B cell (primary cell): ENCODE measurements around the gene TMEM119. TPM values are rescaled to one million over a fixed set of nuclear protein-coding genes. Genes with fewer than 3 reads are reported as not detected.
A peak's percentile ranks its signal among the peaks of the same experiment; 100 is the strongest.

Source experiments
- ATAC-seq: fragments of 200-7000 bp; cut with Tn5 transposase; one replicate; pipeline ENCODE4 v1.10.0; 2021; ENCODE audit warnings: low read depth, mild to moderate bottlenecking, moderate number of reproducible peaks, moderate library complexity
- CTCF ChIA-PET: fragments of 350-600 bp; sonication (Branson Sonifier 250); formaldehyde crosslinking; loops from one replicate; lab custom pipeline; 2021; ENCODE audit warnings: antibody characterized with exemption, inconsistent platforms; lab: Charles Lee
- POLR2A ChIA-PET: fragments of 350-600 bp; sonication (Branson Sonifier 250); formaldehyde crosslinking; loops from one replicate; lab custom pipeline; 2021; ENCODE audit warnings: antibody characterized with exemption; lab: Charles Lee
- DNase-seq: peaks from one replicate; pipeline ENCODE4 v3.0.0; 2013
- H2AFZ ChIP-seq: 2 replicates; pipeline ENCODE4 v1.6.1; 2012; ENCODE audit warnings: mild to moderate bottlenecking, low read depth, low read length; ENCODE audit not compliant: insufficient read depth, poor library complexity, severe bottlenecking
- H3K27ac ChIP-seq, 2 donors: 1 replicate in 1 of 2; 2 replicates in 1 of 2; pipeline ENCODE4 v1.5.1; 2012 to 2013; ENCODE audit warnings: low read length in 2 of 2, mild to moderate bottlenecking in 2 of 2, moderate library complexity in 1 of 2
- H3K27me3 ChIP-seq, 4 experiments: fragments of 200-600 bp in 1 of 4; sonication (generic) in 1 of 4; replicated peaks in 1 of 4; 1 replicate in 2 of 4; 2 replicates in 2 of 4; pipeline versions ENCODE4 v1.6.1 to v1.7.0; 2013 to 2016; ENCODE audit warnings: low read length in 3 of 4, mild to moderate bottlenecking in 2 of 4, mixed read lengths in 1 of 4, moderate library complexity in 1 of 4; ENCODE audit not compliant: insufficient read depth in 4 of 4, control insufficient read depth in 3 of 4; ENCODE audit errors: control extremely low read depth in 1 of 4
- H3K36me3 ChIP-seq, 2 experiments: replicated peaks in 1 of 2; 1 replicate in 1 of 2; 2 replicates in 1 of 2; pipeline versions ENCODE4 v1.6.1 to v1.7.1; 2013; ENCODE audit warnings: low read length in 1 of 2; ENCODE audit not compliant: insufficient read depth in 2 of 2, control insufficient read depth in 1 of 2; ENCODE audit errors: control extremely low read depth in 1 of 2, extremely low read depth in 1 of 2
- H3K4me1 ChIP-seq, 2 donors: fragments of 200-600 bp in 1 of 2; sonication (generic) in 1 of 2; 1 replicate in 1 of 2; 2 replicates in 1 of 2; pipeline versions ENCODE4 v1.5.1 to v1.6.1; 2013 to 2017; ENCODE audit warnings: low read length in 2 of 2; ENCODE audit not compliant: control insufficient read depth in 2 of 2, insufficient read depth in 2 of 2
- H3K4me2 ChIP-seq: replicated peaks from 2 replicates; pipeline ENCODE3; 2012; ENCODE audit warnings: mild to moderate bottlenecking, low read depth, low read length; ENCODE audit not compliant: poor library complexity, severe bottlenecking
- H3K4me3 ChIP-seq, 5 experiments: fragments of 200-600 bp in 1 of 5; sonication (generic) in 1 of 5; 1 replicate in 3 of 5; 2 replicates in 2 of 5; pipeline versions ENCODE4 v1.5.1 to v1.7.0; 2011 to 2016; ENCODE audit warnings: low read length in 4 of 5, mild to moderate bottlenecking in 4 of 5, low read depth in 2 of 5, control low read depth in 1 of 5, moderate library complexity in 1 of 5; ENCODE audit not compliant: insufficient read depth in 1 of 5; ENCODE audit errors: control extremely low read depth in 1 of 5, extremely low read depth in 1 of 5
- H3K79me2 ChIP-seq: fragments of 200-600 bp; sonication (generic); one replicate; pipeline ENCODE4 v1.6.0; 2016; ENCODE audit warnings: low read length; ENCODE audit not compliant: control insufficient read depth, insufficient read depth
- H3K9ac ChIP-seq: fragments of 200-600 bp; sonication (generic); 2 replicates; pipeline ENCODE4 v1.6.1; 2017; ENCODE audit warnings: mild to moderate bottlenecking, low read length, moderate library complexity
- H3K9me3 ChIP-seq, 3 donors: one replicate each; pipeline versions ENCODE4 v1.6.1 to v1.7.1; 2013; ENCODE audit warnings: low read length in 2 of 3; ENCODE audit not compliant: control insufficient read depth in 2 of 3, insufficient read depth in 1 of 3; ENCODE audit errors: control extremely low read depth in 1 of 3
- H4K20me1 ChIP-seq: 2 replicates; pipeline ENCODE4 v1.6.0; 2012; ENCODE audit warnings: mild to moderate bottlenecking, low read length; ENCODE audit not compliant: insufficient read depth, control insufficient read depth, poor library complexity, severe bottlenecking
- H3K27ac Mint-ChIP-seq: one replicate; pipeline ENCODE4 v1.8.0; 2021; ENCODE audit warnings: mixed read lengths
- H3K27me3 Mint-ChIP-seq: one replicate; pipeline ENCODE4 v1.8.0; 2021; ENCODE audit warnings: mixed read lengths
- H3K4me1 Mint-ChIP-seq: one replicate; pipeline ENCODE4 v1.8.0; 2021; ENCODE audit warnings: mixed read lengths
- H3K4me3 Mint-ChIP-seq: one replicate; pipeline ENCODE4 v1.8.0; 2021; ENCODE audit warnings: mixed read lengths
- H3K9me3 Mint-ChIP-seq: one replicate; pipeline ENCODE4 v1.8.0; 2022; ENCODE audit warnings: mixed read lengths; ENCODE audit not compliant: insufficient read depth
- CTCF ChIP-seq: fragments of 200-600 bp; IDR thresholded peaks from one replicate; pipeline ENCODE4 v1.8.0; 2022; ENCODE audit warnings: antibody characterized with exemption, mild to moderate bottlenecking
- EZH2 ChIP-seq: IDR thresholded peaks from 2 replicates; pipeline ENCODE4 v1.6.1; 2012; ENCODE audit warnings: borderline replicate concordance, low read depth, mild to moderate bottlenecking, moderate library complexity, low read length; ENCODE audit not compliant: insufficient read depth, poor library complexity, severe bottlenecking
- WGBS: methylation state at CpG from one replicate; pipeline ENCODE4 v1.1.5; 2013; ENCODE audit warnings: missing lambda C conversion rate; ENCODE audit not compliant: insufficient coverage; 5-methylcytosine and 5-hydroxymethylcytosine counted together
- intact Hi-C: fragments of 100-400 bp; cut with micrococcal nuclease; formaldehyde crosslinking; loops from one replicate; pipeline ENCODE4 v1.10.0; 2022
- polyA plus RNA-seq: library from polyadenylated mRNA; depleted of rRNA; stranded (reverse); fragments of >200 nt; gene quantifications from 2 replicates; pipeline ENCODE4 v1.2.3, GENCODE V29; 2012
- total RNA-seq, 2 donors: library from RNA; stranded (reverse); fragments of 120-200 nt in 1 of 2; gene quantifications; 1 replicate in 1 of 2; 2 replicates in 1 of 2; pipeline versions ENCODE4 v1.2.3 to v1.2.4, GENCODE V29; 2013 to 2022

The TMEM119 gene
- total and polyA plus RNA-seq, 2 donors (not counting 1 experiment from before 2014, with no cell fraction given) = 0.25 TPM; not detected in 1

GRCh38 chr12:108618079-108618952 is 20.4 kb upstream of the TMEM119 start:
- H4K20me1 ChIP-seq = no peaks in the 10 kb centered on the region
- H3K4me3 ChIP-seq = no peak overlapping the region
- Mint-ChIP-seq H3K27ac (peak overlapping the region; percentile 98), H3K4me1 (peaks cover 69% of the 10 kb centered on the region), H3K4me3 (no peak overlapping the region), H3K9me3 (peaks cover 3% of the 10 kb centered on the region), H3K27me3 (no peaks in the 10 kb centered on the region)
- peaks cover 13% of the 10 kb centered on the region for H3K79me2 ChIP-seq
- ATAC-seq (peak; percentile 35), DNase-seq (peak; percentile 88)
- no peaks in the 10 kb centered on the region for H3K27me3 ChIP-seq
- POLR2A ChIA-PET = interaction anchor here (0.9 to 8.6 kb wide), 9 partner anchors 17 to 58 kb away, joined by 3 to 133 read pairs (median 7); partner anchors contain the start of genes ISCU, SART3 and SELPLG
- H3K9me3 ChIP-seq = peaks cover 0 to 29% (median 8%) of the 10 kb centered on the region in 3 donors
- intact Hi-C loops = loop anchor here (1.0 to 5.0 kb wide), 6 partner anchors 28 to 334 kb away; partner anchors contain the start of gene CORO1C
- CTCF ChIA-PET = interaction anchor here (0.5 to 13.8 kb wide), 41 partner anchors 10 to 689 kb away, joined by 3 to 431 read pairs (median 5); partner anchors contain the start of genes ISCU, SART3, SELPLG and TMEM119
- TF ChIP-seq EZH2 = no peak
- peak; percentile 98 for TF ChIP-seq CTCF
- WGBS = 12% methylated on average over 7 of the region's 16 CpGs
- H3K9ac ChIP-seq = no peak overlapping the region
- peak overlapping the region; percentile 80 to 93 for H3K27ac ChIP-seq
- H3K36me3 ChIP-seq = peaks cover 0 to 6% of the 10 kb centered on the region in 2 experiments
- H3K4me2 ChIP-seq = peak overlapping the region; percentile 52
- peak overlapping the region; percentile 13 for H2AFZ ChIP-seq
- H3K4me1 ChIP-seq = peaks cover 41 to 49% of the 10 kb centered on the region in 2 donors
